Forelimb muscle (tissue), 1 donor: Measurements from ENCODE around the gene PIAS1. TPM values are rescaled to one million over a fixed set of nuclear protein-coding genes. Genes with fewer than 3 reads are reported as not detected.
"Not testable (repeated sequence)": the region's sequence is repeated elsewhere in the genome, so short reads cannot be mapped to it uniquely, and the experiment has no call there.

ENCODE experiments used
- DNase-seq: peaks from one replicate; pipeline ENCODE4 v3.0.0-alpha.2; 2013; ENCODE audit warnings: low read depth
- polyA plus RNA-seq: library from polyadenylated mRNA; unstranded; fragments of 120-200 nt; gene quantifications from one replicate; pipeline ENCODE4 v1.2.1, GENCODE V29; 2013; ENCODE audit not compliant: insufficient read length

Gene PIAS1
- polyA plus RNA-seq, 1 donor = 31.8 TPM

DNA sequence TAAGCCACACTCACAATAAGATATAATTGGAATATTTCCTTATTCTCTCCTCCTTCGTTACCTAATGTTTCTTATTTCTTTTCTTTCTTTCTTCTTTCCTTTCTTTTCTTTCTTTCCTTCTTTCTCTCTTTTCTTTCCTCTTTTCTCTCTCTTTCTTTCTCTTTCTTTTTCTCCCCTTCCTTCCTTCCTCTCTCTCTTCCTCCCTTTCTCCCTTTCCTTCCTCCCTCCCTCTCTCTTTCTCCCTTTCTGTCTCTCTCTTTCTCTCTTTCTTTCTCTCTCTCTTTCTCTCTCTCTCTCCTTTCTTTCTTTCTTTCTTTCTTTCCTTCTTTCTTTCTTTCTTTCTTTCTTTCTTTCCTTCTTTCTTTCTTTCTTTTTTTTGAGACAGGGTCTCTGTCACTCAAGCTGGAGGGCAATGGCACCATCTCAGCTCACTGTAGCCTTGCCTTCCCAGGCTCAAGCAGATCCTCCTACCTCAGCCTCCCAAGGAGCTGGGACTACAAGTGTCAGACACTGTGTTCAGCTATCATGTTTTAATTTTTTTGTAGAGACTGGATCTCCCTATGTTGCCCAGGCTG, 19.3 kb upstream of the PIAS1 start:
- DNase-seq = no peak

DNA sequence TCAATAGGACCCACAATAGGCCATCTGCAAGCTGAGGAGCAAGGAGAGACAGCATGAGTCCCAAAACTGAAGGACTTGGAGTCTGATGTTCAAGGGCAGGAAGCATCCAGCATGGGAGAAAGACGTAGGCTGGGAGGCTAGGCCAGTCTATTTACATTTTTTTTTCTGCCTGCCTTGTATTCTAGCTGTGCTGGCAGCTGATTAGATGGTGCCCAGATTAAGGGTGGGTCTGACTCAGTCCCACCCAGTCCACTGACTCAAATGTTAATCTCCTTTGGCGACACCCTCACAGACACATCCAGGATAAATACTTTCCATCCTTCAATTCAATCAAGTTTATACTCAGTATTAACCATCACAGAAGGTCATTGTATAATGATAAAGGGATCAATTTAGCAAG, 15.9 kb upstream of the PIAS1 start:
- no peak for DNase-seq

DNA sequence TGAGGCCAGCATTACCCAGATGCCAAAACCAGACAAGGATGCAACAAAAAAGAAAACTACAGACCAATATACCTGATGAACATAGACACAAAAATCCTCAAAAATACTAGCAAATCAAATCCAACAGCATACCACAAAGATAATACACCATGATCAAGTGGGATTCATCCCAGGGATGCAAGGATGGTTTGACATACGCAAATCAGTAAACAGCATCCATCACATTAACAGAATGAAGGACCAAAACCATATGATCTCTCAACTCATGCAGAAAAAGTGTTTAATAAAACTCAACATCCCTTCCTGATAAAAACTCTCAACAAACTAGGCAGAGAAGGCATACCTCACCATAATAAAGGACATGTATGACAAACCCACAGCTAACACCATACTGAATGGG, 14.0 kb upstream of the PIAS1 start:
- DNase-seq = no peak

DNA sequence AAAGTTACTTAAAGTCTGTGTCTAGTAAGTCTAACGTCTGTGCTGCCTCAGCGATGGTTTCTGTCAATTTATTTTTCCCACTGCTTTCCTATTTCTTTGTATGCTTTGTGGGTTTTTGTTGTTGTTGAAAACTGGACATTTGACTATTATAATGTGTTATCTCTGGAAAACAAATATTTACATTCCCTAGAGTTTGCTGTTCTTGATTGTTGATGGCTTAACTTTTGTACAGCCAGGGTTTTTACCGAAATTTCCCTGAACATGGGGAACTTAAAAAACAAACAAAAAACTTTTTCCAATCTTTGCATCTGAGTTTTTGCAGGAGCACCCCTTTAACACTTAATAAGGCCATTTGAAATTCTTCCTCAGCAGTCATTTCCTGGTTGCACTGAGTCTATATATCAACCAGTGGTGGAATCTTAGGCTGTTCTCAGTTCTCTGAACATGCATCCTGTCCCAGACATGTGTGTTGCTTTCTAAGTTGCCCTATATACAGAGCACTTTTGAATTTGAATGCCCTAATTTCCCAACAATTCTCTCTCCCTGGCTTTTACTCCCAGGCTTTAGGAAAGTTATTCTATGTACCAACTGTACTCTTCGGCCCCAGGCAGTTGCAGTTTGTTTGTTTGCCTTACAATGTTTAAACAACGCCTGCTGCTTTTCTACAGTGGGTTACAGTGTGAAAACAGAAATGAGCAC, 11.8 kb upstream of the PIAS1 start:
- DNase-seq = no peak

DNA sequence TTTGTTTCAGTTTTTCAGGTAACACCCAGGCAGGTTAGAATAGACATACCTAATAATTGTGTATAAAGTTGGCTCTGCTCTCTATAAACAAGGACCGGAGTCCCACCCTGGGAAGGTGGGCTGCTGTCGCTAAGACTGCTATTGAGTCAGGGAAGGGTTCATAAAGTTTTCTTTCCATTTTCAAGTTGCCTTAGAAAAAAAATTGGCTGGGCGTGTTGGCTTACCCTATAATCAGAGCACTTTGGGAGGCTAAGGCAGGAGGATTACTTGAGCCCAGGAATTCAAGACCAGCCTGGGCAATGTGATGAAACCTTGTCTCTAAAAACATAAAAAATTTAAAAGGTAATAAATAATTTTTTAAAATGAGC, 11.3 kb upstream of the PIAS1 start:
- DNase-seq = no peak

DNA sequence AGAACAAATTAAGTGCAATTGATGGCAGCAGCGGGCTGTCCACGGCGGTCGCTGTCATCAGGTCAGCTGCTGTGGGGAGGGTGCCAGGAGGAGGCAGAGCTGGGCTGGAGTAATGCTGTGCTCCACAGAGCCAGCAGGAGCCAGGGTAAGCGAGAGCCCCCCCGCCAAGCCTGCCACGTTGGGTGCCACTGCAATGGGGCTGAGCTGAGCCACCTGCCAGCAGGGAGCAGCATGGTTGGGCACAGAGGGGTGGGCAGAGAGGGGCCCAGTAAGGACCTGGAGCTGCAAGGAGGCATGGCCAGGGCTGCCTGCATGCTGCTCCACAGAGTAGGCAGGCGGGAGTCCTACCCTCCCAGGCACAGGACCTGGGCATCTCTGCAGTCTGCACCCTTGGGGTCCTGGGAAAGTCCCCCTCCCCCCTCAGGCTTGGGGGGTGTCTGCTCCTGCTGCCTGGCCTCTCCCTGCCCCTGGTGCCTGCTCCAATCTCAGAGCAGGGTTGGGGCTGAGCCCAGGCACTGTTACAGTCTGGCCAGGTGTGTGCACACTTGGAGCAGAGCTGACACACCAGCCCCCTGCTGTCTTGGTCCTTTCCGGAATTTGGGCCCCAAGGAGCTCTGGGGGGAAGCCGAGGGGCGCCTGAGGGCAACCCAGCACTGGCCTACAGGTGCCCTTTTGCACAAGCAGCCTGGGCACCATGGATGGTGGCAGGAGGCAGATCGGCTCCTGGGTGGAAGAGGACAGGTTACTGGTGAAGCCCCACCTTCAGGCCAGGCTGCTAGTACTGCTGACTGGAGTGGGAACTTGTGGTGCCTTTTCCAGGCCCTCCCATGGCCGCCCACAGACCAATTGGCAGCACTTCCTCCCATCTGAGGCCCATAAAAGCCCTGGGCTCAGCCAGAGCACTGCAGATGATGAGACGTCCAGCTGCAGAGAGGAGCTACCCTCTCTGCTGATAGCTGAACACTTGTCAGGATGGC, 8.5 kb upstream of the PIAS1 start:
- DNase-seq = no peak

DNA sequence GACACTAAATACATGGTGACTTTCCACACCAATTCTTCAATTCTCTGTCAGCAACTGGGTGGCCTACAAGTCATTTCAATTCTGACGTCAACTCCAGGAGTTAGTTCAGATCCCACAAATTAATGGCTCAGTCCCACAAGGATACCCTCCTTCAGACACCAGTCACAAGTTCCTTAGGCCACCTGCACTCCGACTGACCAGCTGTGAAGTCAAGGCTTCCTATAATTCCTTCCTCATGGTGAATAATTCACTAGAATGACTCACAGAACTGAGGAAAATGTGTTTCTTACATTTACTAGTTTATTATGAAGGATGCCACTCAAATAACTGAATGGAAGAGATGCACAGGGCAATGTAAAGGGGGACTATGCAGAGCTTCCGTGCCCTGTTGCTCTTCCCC, 6.3 kb upstream of the PIAS1 start:
- DNase-seq = no peak

DNA sequence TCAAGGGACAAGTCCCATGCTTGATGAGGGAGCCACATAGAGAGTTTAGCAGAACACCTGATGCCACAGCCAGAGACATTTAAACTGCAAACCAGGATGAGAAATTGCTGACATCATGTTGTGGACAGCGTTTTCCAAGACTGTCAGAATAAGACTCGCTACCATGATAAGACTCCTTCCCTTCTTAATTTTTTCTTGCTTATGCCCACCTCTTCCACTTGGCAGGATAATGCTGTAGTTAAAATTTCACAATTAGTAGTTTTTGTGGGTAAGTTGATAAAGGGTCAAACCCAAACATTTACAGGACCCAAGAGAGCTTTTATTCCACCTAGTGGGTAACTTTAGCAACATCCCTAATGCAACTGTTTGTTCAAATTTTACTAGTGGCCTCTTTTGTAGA, 3.0 kb upstream of the PIAS1 start:
- DNase-seq = no peak

DNA sequence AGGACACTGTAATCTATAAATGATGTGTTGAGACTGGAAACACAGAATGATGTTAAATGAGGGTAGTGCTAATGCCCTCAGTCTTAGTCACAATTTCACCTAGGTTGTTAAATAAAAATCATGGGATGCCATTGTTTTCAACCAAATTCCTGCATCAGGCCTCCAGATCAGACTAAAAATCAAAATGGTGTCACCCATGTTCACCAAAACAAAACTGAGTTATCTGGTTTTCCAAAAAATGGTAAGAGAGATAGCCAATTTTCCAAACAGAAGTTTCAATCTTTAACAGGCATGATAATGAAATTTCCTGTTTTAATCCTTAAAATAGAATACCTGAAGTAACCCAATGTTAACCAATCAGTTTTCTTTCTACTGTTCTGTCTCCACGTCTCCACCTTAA, 2.2 kb upstream of the PIAS1 start:
- DNase-seq = no peak

DNA sequence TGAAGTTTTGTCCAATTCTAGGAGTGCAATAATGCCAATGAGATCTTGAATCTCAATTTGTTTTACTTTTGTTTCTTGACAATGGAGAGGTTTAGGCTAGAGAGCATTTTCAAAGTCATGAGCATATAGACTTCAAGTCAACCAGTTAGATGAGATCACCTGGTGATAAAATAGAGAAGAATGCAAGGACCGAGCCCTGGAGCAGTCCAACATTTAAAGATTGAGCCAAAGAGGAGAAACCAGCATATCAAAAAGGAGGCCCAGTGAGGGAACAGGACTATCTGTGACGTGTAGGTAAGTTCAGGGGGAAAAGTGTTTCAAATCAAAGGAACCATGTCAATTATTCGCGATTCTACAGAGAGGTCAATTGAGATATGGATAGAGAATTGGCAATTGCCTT, 1.7 kb upstream of the PIAS1 start:
- DNase-seq = no peak

DNA sequence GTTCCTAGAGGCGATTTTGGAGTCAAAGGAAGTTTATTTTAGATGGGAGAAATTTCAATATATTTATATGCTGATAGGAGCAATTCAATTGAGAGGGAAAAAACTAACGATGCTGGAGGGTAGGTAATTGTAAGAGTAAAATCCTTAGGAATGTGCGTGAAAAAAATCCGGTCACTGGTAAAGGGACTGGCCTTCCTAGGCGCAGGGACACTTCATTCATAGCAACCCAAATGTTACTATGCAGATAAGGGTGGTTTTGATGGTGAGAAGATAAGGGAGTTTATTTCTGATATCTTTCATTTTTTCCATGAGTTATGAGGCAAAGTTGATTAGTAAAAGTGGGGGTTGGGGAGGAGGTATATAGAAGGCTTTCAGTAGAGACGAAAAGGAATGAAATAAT, 1.1 kb upstream of the PIAS1 start:
- no peak for DNase-seq

DNA sequence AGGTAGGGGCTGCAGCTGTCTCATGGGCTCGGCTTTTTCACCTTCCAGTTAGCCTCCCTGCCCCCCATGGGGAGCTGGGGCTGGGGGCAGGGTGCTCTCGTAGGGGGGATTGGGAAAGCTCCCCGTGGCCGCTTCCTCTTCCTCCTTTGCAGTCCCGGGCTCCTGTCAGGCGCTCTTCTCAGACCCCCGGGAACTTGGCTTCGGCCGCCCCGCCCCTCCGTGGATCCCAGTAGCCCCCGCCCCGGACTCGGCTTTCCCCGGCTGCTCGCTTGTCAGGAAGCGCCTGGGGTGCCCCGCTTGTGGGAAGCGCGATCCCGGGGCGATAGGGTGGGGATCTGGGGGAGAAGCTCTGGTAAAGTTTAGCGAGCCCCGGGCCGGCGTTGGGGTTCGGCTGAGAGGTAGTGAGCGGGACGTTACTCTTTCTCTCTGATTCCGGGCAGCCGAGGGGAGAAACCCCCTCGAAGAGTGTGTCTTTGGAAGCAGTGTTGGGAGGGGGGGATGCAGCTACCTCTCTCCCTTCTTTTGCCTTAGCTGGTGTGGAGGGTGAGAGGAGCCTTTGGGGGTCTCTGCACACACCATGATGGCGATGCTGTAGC, 611 bp downstream of the PIAS1 start:
- DNase-seq = no peak

DNA sequence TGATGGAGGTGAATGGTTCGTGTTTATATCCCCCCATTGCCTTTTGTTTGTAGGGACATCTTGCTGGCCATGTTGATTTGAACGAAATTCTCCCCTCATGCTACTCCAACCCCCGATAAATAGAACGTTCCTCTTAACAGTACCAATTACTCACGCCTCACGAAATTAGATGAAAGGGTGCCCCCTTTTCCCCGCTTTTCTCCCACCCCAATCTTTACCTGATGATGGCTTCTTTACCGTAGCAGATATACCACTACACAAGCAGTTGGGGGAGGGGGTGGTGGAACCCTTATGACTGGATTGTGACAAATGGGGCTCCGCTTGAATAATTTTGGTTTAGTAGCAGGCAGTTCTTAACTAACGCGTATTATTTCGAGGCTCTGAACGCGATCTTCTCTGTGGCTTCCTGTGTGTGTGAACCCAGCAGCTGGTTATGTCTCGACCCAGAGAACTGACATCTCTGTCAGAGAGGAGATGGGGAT, 1.1 kb downstream of the PIAS1 start:
- DNase-seq = no peak

DNA sequence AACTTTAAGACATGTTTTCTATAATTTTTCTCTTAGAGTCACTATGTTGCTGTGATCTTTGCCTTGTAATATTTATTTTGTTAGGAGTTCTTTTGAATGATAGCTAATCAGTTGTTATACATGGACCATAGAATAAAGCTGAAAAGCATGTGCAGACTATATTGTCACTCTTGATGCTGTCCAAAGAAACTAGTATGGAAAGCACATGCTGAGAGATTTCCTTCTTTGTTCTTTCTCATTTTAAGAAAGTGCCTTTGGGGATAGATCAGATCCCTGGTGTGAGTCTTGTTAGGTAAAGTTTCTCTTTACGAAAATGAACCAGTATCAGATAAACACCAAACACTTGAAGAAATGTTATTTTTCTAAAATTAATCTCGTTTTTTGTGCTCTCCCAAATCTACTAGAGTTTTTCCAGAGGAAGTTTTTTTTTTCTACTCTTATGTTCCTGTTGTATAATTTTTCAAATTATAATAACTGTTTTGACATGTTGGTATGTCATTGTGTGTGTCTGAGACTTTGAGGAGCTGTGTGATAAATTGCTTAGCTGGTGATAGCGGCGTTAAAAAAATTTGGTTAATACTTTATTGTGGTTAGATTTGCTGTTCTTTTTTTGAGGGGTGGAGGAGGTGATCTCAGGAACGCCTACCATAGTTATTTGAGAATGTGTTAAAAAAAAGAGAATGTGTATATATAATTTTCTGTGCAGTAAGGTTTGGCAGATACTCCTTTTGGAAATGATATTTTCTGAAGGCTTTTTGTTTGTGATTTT, 2.2 kb downstream of the PIAS1 start:
- DNase-seq = no peak

DNA sequence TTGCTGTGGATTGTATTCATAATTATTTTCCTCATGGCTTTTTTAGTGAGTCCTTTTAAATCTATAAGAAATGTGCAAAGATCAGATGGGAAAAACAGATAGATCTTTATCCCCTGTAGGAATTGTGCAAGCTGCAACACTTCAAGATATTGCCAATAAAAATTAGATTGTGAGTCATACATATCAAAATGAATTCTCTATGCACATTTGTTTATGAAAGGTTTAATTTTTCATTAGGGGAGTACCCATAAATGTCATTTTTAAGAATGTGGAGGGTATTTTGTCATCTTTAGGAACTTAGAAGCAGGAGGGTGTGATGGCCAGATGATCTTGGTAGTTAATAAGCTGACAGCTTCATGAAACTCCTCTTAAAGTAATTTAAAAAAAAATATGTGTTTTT, 2.9 kb downstream of the PIAS1 start:
- DNase-seq = no peak

DNA sequence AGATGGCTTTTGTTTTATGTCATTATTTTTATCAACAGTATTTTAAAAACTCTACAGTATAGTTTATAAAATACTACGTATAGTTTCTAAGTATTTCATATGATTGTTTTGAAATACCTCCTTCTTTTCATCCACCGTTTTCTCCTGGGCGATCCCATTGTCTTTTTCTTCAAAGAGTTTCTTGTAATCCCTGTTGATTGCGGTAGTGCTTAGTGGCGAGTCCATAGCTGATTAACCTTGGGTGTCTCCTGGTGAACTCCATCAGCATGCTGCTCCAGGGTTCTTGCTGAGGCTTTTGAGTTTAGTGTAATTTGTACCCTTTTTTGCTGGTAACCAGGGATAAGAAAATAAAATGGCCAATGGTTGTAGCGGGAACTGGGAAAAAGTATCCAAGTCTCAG, 3.6 kb downstream of the PIAS1 start:
- no peak for DNase-seq

DNA sequence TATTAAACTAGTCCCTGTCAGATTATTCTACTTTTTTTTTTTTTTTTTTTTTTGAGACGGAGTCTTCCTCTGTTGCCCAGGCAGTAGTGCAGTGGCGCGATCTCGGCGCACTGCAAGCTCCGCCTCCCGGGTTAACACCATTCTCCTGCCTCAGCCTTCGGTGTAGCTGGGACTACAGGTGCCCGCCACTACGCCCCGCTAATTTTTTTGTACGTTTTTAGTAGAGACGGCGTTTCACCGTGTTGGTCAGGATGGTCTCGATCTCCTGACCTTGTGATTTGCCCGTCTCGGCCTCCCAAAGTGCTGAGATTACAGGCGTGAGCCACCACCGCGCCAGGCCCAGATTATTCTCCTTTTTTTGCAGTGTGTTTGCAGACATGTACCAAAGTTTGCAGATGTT, 4.9 kb downstream of the PIAS1 start:
- DNase-seq = not testable (repeated sequence)

DNA sequence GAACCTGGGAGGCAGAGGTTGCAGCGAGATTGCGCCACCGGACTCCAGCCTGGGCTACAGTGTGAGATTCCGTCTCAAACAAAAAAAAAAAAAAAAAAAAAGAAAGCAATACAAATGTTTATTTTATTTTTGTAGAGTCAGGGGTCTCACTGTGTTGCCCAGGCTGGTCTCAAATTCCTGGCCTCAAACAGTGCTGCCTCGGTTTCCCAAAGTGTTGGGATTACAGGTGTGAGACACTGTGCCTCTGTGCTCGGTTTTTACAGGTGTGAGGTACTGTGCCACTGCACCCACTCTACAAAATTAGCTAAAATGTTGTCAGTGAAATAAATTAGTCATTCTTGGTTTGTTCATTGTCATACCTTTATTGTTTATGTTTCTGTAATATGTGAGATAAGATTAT, 5.5 kb downstream of the PIAS1 start:
- no peak for DNase-seq

DNA sequence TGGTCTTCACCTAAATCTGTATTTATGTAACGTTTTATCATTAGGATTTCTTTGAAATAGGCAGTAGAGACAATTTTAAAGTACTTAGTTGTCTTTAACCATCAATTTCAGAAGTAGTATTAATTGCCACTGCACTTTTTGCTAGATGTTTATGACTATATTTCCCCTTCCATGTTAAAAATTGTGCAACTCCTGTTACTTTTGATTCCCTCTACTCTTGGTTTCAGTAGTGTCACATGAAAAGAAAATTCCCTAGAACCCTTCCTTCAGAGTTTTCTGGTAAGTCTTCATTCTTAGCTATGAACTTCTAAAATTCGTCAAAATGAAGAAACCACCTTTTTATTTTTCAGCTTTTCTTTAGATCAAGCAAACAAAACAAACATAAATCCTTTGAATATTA, 7.1 kb downstream of the PIAS1 start:
- no peak for DNase-seq

DNA sequence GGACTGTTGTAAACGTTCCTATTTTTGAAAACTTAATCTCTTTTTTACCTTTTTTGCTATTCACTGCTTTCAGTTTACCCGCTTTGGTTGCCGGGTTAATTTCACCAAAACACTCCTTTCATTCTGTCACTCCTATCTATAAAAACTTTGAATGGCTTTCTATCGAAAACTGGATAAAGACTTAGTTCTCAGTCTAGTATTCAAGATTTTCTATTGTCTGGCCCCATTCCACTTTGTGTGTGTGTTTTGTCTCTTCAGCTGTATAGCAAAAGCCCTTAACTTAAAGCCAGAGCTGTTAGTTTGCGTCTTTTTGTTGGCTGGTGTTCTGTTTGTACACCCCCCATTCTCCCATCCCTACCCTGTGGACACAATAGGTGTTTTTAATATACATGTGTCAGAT, 7.5 kb downstream of the PIAS1 start:
- no peak for DNase-seq

DNA sequence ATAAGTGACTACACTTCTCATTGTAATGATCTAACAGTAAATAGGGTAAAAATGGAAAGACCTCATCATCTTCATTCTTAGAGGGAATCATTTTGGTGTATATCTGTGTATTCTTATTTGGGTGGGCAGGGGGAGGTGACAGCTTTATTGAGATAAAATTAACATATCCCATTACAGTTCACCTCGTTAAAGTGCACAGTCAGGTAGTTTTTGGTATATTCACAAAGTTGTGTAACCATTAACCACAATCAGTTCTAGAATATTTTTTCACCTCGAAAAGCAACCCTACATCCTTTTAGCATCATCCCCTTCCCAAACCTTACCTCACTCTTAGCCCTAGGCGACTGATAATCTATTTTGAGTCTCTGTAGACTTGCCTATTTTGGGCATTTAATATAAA, 8.1 kb downstream of the PIAS1 start:
- DNase-seq = no peak
